DMS114 treated with DMSO at 0.1 percent for 48 hours (cell line): ENCODE data around the gene SAE1.
"Not testable (repeated sequence)": the region's sequence is repeated elsewhere in the genome, so short reads cannot be mapped to it uniquely, and the experiment has no call there.

Source experiments
- DNase-seq: peaks from one replicate; lab custom pipeline; 2025; ENCODE audit not compliant: unreplicated experiment; lab: John Stamatoyannopoulos, UW

The SAE1 gene

DNA sequence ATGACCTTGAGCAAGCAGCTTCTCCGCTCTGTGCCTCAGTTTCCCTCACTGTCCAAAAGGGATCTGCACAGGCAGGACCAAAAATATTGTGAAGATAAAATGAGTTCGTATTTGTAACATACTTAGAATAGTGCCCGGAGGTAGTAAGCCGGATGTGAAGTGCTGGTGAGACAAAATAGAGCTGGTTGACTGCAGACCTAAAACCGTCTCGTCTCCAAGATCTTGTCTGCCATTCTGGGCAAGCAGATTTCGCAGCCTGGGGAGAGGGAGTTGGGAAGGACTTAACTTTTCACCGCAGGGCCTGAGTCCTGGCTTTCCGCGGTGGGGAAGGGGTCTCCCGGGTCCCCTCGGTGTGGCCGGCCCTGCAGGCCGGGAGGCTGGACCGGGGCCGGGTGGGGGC lies 108.5 kb downstream of the SAE1 start:
- DNase-seq: no peak

DNA sequence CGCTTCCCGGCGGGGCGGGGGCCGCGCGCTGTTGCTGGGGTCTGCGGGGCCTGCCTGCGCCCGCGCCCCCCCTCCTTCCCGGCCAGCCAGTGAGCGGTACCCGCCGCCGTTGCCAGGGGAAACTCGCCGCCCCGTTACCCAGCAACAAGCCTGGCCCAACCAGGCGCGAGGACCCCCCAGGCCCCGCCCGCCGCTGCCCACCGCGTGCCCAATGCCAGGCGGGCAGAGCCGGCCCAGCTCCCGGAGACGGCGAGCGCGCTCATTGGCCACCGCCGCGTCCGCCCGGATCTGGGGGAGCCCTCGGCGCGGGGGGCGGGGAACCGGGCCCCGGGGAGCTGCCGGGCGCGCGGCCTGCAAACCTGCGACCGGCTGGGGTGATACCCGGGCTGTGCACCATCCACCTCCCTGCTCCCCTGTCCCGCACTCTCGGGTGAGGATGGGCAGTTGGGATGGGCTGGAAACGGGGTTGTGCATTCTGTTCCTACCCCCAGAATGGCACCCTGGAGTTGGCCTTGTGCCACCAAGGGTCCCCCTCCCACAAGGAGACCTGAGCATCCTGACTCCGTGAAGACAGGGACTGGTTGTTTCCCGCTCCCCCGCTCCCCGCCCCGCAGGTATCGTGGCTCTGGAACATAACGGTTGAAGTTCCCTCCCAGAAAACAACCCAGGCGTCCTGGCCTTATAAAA lies 109.1 kb downstream of the SAE1 start:
- peak; percentile 23 for DNase-seq

DNA sequence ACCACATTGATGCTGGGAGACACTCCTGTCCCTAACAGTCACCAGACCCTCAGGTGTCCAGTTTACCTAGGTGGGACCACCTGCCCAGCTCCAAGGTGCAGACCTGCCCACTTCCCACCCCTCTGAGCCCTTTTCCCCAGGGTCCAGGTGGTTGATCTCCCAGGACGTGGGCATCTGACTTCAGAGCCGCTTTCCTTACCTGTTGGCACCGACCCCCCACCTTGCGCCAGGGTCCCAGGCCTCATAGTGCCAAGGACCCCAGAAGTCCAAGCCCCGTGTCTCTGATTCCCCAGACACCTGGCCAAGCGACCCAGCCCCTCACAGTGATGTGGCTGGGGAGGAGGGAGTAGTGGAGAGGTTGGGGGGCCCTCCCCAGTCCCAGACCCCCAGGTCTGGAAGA lies 109.9 kb downstream of the SAE1 start:
- DNase-seq: no peak

DNA sequence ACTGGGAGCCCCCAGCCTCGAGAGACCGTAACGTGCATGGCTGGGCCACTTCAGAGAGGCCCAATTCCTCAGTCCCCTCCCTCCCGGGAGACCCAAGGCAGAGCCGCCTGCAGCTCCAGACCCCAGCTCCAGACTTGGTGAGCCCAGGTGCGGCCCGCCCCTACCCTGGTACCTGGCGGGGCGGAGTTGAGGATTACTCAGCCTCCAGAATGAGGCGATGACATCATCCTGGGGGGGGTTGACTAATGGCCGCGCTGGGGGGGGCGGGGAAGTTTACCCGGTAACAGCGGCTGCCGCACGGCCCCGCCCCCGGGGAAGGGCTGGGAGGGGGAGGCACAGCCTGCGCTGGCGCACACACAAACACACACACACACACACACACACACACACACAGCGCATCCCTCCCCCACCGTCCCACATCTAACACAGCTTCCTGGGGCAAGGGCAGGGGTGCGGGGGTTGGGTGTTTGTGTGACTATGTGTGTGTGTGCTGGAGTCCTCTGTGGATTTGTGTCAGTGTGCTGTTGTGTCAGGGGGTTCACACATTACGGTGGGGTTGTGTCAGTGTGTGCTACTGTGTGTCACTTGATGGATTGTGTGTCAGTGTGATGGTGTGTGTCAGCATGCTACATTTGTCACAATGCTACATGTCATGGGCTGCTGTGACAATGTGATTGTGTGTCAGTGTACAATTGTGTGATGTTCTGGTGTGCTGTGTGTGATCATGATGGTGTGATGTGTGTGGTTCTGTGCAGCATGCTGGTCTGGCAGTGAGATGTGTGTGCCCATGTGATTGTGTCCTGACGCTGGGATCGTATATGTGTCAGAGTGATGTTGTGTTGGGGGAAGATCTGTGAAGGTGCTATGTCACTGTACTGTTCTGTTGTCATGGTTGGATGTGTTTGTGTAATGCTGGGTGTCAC lies 110.6 kb downstream of the SAE1 start:
- DNase-seq: no peak

DNA sequence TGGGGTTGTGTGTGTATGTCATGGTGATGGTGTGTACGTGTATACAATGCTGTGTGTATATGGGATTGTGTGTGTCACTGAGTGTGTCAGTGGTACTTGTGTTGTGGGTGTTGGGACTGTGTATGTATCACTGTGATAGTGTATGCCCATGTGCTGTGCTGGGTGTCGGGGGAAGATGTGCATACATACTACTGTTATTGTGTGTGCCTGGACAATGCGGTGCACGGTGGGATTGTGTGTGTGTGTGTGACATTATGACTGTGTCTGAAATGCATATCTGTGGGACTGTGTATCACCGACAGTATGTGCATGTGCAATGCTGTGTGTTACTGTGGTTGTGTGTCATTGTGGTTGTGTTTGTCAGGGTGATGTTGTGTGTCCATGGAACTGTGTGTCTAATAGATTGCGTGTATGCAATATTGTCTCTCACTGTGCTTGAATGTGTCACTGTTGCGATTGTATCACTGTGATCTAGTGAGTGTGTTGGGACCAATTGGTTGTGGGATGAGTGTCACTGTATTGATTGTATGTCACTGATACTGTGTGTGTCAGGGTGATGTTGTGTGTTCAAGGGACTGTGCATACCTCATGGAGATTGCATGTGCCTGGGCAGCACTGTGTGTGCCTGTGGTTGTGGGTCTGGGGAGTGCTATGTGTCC lies 111.4 kb downstream of the SAE1 start:
- no peak for DNase-seq

DNA sequence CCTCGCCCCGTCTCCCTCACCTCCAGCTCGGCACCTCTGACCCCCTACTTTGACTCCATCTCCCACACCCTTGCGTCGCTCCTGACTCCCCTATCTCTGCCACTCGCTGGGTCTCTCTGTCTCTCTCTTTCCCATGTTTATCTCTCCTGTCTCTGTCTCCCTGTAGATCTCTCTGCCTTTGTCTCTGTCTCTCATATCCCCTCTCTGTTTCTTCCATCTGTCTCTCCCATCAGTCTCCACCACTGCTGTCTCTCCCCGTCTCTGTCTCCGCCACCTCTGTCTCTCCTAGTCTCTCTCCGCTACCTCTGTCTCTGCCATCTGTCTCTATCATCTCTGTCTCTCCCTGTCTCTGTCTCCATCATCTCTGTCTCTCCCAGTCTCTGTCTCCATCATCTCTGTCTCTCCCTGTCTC lies 112.7 kb downstream of the SAE1 start:
- DNase-seq: peak; percentile 27

DNA sequence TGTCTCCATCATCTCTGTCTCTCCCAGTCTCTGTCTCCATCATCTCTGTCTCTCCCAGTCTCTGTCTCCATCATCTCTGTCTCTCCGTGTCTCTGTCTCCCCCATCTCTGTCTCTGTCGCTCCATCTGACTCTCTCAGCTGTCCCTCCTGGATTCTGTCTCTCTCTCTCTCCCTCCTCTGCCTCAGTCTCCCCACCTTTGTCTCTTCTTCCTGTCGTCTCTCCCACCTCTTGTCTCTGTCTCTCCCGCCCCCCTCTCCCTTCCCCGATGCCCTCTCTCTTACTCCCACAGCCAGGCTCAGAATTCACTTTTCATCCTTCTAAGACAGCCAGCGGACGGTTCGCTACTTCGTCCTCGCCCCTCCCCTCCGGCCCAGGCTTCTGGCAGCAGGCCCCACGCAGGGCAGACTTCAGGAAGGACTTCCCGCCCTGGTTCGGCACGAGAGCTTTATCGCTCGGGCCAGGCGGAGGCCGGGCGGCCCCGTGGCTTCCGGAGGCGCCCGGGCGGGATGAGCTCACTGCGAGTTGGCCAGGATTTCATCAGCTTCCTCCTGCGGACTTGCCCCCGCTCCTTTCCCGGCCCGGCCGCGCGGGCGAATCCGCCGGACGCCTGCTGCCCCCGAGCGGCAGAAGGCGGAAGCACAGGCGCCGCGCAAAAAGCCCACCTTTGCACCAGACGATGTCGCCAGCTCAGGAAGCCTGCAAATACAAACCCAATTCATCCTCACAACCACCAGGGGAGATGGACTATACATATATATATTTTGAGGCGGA lies 113.3 kb downstream of the SAE1 start:
- DNase-seq: peak; percentile 73

DNA sequence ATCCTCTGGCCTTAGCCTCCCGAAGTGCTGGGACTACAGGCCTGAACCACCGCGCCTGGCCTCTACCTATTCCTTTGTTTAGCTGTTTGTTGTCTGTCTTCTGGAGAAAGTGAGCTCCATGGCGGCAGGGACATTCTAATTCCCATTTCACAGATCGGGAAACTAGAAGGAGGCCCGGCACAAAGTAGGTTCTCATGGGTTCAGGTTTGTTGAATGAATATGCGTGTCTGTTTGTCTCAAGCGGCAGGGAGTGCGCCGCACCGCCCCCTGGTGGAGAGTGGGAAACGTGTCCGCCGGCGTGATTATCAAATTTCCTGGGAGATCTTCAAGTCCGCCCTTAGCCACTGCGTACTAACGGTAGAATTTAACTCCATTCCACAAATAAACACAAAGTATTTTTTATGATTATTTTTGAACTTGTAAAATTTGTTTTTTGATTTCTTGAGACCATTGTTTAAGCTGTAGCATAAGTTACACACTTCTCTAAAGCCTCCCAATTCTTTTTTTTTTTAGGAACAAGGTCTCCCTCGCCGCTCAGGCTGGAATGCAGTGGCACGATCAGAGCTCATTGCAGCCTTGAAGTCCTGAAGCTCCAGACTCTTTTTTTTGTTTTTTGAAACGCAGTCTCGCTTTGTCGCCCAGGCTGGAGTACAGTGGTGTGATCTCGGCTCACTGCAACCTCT lies 116.8 kb downstream of the SAE1 start:
- peak; percentile 31 for DNase-seq

DNA sequence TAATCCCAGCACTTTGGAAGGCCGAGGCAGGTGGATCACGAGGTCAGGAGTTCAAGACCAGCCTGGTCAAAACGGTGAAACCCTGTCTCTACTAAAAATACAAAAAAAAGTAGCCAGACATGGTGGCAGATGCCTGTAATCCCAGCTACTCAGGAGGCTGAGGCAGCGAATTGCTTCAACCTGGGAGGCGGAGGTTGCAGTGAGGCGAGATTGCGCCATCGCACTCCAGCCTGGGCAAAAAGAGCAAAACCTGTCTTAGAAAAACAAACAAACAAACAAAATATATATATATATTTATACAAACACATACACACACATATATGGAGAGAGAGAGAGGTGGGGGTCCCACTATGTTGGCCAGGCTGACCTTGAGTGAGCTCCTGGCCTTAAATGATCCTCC lies 122.4 kb downstream of the SAE1 start:
- not testable (repeated sequence) for DNase-seq

DNA sequence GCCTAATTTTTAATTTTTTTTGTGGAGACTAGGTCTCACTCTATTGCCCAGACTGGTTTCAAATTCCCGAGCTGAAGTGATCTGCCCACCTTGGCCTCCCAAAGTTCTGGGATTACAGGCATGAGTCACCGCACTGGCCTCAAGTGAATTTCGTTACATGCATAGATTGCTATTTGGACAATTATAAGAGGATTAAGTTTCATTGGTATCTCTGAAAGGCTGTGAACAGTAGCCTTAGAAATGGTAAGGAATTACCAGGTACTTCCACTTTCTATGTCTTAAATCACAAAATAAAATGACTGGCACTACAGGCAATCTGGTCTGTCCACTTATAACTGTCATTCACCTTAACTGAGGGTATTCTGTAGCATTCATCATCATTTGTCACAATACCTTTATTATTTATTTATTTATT lies 122.8 kb downstream of the SAE1 start:
- no peak for DNase-seq

DNA sequence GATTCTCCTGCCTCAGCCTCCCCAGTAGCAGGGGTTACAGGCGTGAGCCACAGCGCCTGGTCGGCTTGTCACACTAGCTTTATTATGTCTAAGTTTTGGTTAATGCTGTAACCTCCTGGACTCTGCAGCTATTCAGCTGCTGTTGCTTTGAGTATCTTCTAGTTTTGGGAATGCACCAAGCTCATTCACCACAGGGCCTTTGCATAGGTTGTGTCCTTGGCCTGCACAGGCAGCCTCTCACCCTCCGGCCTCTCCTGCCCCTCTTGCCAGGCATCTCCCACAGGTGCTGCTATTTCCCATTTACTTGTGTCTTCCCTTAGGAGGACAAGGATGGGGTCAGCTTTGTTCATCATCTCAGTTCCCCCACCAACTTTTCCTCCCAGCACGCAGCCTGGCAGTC lies 123.3 kb downstream of the SAE1 start:
- no peak for DNase-seq

DNA sequence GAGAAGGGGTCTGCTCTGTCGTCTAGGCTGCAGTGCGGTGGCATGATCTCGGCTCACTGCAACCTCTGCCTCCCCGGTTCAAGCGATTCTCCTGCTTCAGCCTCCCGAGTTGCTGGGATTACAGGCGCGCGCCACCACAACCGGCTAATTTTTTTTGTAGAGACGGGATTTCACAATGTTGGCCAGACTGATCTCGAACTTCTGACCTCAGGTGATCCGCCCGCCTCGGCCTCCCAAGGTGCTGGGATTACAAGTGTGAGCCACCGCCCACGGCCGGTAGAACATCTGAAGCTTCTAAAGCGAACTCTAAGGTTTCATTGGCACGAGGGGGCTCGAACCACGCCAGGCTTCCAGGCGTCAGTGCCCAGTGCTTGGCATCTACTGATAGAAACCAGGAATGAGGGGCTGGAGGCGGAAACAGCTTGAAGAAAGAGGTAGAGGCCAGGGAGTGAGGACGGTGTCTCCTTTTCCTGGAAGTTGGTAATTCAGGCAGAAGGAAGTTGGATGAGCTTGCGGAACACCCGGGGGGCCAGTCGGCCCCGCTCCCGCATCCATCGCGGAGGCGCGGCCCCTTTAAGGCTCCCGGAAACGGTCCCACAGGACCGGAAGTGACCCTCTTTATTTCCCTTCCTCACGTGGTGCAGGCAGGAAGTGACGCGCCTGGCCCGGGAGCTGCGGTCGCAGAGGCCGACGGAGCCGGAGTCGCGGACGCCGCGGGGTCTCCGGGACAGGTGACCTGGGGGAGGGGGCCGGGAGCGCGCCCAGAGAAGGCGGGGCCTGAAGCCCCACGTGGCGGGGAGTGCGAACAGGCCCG lies 125.5 kb downstream of the SAE1 start, which contains the start of gene CCDC9:
CCDC9 (plus strand) TSS at position 647 of the 814 bp plus-strand sequence. CDS start 1,876 bp downstream, outside the sequence.
- DNase-seq: peak; percentile 81

DNA sequence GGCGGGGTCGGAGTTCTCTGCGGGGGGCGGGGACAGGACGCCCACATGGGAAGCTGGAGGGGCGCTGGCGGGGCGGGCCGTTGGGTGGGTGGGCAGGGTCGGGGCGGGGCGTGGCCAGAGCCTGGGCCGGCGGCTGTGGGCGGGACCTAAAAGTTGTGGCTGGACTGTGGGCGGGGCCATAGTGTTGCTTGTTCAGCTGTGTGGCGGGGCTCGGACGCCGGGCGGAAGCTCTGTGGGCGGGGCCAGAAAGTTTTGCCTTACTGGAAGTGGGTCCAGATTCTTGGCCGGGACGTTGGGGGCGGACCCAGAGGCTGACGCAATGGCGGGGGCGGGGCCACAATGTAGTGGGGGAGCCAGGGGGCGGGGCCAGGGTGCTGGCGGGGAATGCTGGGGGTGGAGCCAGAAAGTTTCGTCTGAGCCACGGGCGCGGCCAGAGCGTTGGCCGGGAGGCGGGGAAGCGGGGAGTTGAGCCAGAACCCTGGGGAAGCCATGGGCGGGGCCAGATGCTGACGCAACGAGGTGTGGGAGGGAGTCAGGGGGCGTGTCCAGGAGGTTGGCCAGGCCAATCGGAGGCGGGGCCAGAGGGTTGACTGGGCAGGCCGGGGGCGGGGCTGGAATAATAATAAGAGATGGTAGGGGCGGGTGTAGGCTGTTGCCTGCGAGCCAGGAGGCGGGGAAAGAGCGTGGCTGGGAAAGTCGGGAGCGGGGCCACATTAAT lies 126.2 kb downstream of the SAE1 start:
- peak; percentile 94 for DNase-seq

DNA sequence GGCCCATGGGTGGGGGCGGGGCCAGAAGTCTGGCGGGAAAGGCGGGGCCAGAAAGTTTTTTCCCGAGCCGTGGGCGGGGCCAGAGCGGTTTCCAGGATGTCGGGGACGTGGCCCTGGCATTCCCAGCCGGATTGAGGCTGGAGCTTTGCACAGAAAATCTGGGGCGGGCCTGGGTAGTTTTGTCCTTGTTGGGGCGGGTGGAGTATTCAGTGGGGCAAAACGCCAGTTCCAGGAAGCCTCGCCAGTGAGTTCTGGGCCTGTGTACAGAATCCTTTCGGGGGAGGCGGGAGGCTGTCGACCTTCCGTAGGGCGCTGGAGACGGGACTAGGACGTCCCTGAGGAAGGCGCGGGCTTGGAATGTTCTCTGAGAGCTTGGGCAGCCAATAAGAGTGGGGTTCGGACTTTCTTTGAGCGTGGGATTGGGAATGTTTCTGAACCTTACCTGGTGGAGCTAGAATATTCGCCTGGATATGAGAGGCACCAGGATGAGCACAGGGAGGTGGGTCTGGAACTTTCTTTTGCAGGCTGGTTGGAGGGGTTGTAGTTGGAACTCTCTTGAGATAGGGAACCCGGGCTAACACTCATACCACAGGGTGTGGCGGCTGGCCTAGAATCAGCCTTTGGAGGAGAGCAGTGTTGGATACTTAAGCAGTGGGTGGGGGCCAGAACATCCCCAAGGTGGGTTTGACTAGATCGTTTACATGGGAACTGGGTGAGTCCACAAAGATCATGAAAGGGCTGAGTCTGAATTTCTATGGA lies 127.0 kb downstream of the SAE1 start:
- no peak for DNase-seq

DNA sequence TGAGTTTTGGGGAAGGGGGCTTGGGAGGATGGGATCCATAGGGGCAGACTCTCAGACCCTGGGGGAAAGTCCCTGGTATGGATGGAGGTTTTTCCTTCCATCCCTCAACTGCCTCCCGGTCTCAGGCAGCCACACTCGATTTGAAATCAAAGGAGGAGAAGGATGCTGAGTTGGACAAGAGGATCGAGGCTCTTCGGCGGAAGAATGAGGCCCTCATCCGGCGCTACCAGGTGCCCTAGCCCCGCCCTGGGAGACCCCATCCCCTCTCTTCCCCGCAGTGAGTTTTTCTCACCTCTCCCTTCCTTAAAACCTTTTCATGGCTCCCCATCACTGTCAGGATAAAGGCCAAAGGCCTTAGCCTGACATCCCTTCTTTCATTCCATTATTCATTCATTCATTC lies 127.8 kb downstream of the SAE1 start:
- DNase-seq: no peak

DNA sequence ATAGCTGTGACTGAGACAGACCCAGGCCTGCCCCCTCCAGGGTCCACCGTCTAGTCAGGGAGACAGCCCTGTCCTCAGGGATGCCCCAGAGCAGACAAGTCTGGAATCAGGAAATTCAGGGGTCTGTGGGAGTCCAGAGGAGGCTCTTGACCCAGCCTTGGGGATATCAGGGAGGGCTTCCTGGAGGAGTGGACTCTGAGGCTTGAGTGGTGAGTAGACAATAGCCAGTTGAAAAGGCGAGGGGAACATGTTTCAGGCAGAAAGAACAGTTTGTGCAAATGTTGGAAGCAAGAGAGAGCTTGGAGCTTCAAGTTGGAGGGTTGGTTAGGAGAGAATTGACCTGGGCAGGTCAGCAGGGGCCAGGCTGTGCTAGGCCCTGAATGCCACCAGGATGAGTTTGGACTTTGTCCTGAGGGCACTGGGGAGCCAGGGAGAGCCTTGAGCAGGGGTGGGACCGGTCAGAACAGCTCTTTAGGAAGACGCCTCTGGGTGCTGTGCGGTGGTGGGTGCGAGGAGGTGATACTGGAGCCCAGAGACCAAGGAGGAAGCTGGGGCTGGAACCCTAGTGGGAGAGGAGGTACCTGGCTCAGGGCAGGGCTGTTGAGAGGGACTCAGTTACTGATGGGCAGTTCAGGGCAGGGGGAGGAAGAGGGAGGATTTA lies 128.4 kb downstream of the SAE1 start:
- DNase-seq: no peak
